COR-L47 (cell line): ENCODE results near the gene SLTM.
"Not testable (repeated sequence)": the region's sequence is repeated elsewhere in the genome, so short reads cannot be mapped to it uniquely, and the experiment has no call there.

Experiments
- DNase-seq: peaks from one replicate; lab custom pipeline; 2025; lab: John Stamatoyannopoulos, UW

Gene SLTM

DNA sequence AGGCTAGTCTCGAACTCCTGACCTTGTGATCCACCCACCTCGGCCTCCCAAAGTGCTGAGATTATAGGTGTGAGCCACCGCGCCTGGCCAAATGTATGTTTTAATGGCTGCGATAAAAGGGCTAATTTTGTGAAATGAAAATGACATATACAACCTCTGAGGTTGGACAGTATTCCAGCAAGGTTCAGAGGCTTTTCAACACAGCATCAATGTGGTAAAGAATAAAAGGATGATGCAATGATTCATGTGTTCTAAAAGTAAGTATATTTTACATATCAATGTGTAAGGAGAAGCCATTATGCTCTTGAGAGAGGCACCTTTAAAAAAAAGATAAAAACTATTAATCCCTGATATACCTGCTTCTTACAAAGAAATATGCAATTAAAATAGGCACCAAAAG, 6.7 kb downstream of the SLTM start:
- no peak for DNase-seq

DNA sequence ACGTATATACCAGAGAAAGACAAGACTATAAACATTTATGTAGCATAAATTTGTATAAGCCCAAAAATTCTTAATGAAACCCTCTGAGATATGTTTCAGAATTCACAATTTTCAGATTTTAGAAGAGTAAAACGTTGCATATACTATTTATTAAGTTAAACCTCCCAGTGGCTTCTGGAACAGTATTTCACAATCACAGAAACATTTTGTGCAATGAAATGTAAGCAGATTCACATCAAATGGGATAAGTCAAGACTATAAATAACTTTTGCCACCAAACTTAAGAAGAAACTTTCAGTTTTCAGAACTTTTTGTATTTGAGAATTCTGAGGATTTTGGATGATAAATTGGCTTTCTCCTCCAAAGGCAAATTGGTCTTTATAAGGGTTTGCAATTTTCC, 9.2 kb downstream of the SLTM start:
- no peak for DNase-seq

DNA sequence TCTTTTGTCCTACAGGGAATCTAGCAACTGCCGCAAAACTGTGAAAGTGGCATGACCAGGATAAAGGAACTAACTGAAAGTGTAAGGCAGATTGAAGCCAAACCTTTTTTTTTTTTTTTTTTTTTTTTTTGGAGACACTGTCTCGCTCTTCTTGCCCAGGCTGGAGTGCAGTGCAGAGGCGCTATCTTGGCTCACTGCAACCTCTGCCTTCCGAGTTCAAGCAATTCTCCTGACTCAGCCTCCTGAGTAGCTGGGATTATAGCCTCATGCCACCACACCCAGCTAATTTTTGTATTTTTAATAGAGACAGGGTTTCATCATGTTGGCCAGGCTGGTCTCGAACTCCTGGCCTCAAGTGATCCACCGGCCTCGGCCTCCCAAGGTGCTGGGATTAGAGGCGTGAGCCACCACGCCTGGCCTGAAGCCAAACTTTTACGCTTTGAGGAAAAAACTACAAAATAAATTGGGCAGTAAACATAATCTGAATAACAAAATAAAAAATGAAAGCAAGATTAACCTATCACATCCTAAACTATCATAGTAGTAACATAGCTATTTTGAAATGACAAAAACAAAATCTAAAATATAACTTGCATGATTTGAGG, 9.7 kb downstream of the SLTM start:
- no peak for DNase-seq

DNA sequence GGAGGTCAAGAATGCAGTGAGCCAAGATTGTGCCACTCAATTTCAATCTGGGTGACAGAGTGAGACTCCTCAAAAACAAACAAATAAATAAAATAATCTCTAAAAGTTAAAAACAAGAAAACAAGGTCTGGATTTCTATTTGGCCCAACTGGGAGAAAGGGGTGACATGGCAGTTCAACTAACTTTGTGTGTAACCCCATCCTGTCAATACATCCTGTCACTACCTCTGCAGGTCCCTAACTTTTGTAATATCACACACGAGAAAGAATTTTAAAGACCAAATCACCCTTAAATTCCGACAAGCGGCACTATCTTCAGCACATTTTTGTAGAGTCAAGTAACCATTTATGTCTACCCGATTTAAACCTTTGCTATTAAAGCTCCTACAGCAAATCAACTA, 10.2 kb downstream of the SLTM start:
- DNase-seq, result no peak

DNA sequence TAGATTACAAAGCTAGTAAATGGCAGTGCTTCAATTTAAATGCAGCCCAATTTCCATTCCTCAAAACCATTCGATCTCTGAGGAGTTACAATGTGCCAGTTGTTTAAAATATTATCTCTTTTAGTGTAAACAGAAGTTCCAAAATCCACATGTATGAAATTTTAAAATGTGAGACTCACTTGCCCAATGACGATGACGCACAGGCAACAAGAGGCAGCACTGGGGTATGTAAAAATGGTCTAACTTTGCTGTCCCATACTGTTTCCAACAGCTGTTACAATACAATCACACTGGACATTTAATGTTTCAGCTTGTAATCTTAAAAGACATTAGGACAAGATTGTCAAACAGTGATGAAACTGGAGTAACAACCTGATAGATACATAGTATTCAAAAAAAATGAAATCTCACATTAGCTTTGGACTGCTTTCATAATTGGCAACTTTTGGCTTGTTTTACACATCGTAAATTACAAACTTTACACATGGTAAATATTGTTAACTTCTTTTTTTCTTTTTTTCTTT, 12.2 kb downstream of the SLTM start:
- no peak for DNase-seq

DNA sequence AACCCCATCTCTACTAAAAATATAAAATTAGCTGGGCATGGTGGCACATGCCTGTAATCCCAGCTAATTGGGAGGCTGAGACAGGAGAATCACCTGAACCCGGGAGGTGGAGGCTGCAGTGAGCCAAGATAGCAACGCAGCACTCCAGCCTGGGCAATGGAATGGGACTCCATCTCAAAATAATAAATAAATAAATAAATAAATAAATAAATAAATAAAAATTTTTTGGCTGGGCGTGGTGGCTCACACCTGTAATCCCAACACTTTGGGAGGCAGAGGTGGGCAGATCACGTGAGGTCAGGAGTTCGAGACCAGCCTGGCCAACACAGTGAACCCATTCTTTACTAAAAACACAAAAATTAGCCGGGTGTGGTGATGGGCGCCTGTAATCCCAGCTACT, 13.0 kb downstream of the SLTM start:
- not testable (repeated sequence) for DNase-seq

DNA sequence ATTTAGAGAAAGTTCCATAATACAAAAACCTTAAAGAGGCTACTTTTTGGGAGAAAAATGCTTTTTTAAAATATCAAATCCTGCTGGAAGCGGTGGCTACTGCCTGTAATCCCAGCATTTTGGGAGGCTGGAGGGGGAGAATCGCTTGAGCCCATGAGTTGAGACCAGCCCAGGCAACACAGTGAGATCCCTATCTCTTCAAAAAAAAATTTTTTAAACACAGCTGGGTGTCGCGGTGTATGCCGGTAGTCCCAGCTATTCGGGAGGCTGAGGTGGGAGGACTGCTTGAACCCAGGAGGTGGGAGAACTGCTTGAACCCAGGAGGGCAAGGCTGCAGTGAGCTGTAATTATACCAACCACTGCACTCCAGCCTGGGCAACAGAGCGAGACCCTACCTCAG, 14.2 kb downstream of the SLTM start:
- DNase-seq, result no peak

DNA sequence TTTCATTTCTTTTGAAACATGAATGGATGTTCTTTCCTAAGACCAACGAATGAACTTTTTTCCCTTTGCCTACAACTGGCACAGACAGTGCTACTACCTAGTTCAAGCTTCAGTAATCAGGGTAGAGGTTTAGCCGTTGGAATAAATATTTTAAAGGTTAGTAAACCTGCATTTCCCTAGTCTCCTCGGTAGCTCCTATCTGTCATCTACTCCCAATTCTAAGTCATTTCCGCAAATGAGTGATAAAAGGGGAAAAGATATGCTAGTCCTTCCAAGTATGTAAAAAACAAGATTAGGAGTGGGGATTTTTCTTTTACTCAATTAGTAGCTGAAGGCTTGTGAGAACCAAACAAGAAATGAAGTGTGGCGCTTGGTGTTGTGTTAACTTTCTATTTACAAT, 15.2 kb downstream of the SLTM start:
- no peak for DNase-seq

DNA sequence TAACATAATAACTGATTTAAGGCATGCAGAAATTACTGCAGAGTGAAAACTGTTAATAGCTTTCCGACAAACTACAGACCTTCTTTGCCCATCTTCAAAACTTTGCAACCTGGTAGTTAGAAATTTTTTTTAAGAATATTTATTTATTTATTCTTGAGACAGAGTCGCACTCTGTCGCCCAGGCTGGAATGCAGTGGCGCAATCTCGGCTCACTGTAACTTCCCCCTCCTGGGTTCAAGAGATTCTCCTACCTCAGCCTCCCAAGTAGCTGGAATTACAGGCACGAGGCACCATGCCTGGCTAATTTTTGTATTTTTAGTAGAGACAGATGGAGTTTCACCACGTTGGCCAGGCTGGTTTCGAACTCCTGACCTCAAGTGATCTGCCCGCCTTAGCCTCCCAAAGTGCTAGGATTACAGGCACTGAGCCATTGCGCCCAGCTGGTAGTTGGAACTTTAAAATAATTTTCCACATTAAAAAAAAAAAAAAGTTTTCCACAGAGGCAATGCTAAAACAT, 15.8 kb downstream of the SLTM start:
- DNase-seq, result not testable (repeated sequence)

DNA sequence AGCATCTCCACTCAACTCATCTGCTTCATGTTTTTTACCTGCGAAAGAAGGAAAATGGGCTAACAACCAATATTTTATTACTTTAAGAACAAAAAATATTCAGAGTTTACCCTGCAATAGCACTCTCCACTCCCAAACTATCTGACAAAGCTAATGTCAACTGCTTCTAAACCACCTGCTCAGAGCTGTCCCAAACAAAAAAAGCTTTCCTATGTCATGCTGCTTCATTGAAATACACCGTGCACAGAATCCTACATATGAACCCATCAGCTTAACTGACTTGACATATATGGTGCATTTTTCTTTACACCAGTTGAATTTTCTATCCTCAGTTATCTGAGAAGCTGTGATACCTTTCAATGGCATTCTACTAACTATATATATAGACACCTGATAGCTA, 16.5 kb downstream of the SLTM start:
- no peak for DNase-seq

DNA sequence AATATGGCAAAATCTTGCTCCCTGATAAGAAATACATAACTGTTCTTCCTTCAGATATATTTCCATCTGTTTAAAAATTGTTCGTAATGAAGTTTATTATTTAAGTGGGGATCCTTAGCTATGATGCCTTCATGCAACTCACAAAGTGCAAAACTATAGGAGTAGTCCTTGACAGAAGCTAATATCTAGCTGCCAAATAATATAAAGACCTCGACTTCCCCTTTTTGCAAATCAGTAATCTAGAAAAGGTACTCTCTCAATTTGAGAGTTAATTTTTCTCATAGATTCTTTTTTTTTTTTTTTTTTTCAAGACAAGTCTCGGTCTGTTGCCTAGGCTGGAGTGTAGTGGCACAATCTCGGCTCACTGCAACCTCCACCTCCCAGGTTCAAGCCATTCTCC, 23.0 kb downstream of the SLTM start:
- no peak for DNase-seq

DNA sequence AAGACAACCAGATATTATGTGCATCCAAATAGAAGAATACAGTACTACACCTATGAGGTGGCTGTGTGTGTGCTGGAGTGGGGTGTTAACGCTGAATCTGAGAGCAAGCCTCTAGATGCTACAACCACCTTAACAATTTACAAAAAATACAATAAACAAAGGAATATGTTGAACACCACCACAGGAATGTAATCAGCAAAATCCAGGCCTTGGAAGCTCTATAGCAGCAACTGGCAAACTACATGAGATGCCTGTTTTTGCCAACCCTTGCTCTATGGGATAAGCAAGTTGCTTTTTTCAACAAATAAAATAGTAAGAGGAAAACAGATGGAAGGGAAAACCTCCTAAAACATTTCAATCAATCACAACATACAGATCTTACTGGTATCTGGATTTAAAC, 23.9 kb downstream of the SLTM start:
- no peak for DNase-seq

DNA sequence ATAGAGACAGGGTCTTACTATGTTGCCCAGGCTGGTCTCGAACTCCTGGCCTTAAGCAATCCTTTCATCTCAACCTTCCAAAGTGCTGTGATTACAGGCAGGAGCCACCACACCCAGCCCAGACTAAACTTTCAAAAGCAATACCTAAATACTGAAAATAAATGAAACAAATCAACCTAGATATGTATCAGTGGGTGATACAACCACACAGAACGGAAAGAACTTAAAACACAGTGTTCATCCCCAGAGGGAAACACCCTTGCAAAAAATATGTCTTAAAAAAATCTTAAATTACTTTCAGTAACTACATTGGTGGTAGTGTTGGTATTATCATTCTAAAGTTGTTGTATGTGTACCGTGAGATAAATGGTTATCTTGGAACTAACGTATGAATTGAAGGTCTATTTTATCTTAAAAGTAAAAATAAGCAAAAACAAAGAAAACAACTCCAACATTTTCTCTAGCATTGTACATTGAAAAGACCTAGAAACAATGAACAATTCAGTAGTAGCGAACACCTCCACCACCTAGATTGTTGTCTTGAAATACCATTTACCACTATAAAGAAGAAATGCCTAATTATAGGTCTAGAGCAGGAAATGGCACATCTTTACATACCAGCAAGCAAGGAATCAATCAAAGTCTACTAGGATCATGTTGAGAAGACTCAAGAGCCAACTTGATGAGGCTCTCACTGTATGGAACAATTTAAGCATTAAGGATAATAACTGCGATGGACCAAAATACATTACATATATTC, 24.7 kb downstream of the SLTM start:
- DNase-seq, result no peak

DNA sequence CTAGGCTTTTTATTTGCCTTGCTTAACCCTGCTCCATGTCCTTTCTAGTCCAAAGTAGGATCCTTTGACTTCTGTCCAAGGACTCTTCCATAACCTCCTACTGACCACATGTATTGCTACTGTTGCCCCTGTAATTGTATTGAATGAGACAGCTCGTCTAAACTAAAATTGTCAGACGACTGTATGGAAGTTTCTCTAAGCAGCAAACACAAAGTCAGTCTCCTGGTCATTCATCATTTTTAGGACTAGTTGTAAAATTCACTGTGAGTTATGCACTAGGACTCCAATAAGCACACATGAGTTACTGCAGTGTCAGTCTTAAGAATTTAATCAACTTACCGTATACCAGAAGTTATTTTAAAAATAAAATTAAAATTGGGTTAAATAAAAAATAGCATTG, 32.8 kb downstream of the SLTM start:
- DNase-seq, result no peak

DNA sequence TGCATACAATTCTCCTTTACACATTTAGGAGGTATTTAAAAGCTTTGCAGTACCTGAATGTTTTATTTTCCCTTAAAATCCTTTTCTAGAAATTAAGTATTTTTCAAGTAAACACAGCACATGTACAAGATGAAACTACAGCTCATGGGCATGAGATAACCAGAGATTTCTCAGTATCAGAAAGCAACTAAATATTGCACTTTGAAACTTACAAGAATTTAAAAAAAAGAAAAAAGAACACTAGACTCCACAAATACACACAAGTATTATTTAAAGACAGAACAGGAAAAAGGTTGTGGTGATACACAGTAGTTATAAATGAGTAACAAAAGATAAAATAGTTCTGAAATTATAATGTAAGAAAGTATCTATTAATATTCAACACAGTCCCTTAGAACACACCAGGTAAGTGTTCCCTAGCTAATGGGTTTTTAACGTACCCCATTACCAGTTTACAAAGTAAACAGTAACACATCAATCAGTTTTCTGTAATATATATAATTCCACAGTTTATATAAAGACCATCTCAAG, 35.3 kb downstream of the SLTM start:
- DNase-seq, result no peak

DNA sequence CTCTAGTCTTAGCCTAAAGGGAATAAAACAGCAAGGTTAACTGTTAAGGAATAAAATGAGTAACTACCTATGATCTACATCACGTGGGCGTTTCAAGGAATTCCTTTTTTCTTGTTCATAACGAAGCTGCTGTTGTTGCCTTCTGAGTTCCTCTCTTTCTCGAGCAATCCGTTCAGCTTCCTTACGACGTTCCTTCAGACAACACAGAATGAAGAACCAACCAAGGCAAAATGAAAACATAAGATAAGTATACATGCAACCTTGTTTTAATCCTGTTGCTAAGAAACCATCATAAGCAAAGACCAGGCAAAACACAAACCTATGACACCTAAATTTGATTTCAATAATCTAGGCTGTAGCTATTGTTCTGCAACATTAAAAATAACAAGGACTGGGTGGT, 44.1 kb downstream of the SLTM start:
- no peak for DNase-seq

DNA sequence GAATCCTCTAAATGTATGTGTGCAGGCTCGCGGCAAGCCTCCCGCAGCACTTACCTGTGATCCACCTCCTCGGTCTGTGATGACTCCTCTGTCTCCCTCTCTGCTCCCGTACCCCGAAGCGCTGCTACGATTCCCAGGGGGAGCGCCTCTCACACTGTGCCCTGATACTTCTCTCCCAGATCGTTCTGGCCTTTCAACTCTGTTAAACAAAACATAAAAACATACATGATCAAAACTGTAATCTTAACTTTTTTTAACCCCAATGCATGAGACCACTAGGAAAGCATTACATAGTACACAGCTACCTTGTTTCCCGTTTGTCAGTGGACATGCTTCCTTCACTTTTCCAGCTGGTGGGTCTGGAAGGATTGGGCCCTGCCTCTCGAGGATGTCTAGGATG, 46.6 kb downstream of the SLTM start:
- DNase-seq, result no peak

DNA sequence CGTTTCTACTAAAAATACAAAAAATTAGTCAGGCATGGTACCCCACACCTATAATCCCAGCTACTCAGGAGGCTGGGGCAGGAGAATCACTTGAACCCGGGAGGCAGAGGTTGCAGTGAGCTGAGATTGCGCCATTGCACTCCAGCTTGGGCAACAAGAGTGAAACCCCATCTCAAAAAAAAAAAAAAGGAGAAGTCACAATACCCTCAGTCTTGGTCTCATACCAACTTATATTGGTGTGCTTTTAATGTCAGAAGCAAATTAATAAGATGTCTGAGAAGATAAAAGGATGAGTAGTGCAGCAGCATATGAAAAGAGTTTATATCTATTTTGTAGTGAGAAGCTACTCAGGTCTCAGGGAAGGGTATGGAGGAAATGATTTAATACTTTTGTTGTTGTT, 49.6 kb downstream of the SLTM start:
- DNase-seq, result not testable (repeated sequence)

DNA sequence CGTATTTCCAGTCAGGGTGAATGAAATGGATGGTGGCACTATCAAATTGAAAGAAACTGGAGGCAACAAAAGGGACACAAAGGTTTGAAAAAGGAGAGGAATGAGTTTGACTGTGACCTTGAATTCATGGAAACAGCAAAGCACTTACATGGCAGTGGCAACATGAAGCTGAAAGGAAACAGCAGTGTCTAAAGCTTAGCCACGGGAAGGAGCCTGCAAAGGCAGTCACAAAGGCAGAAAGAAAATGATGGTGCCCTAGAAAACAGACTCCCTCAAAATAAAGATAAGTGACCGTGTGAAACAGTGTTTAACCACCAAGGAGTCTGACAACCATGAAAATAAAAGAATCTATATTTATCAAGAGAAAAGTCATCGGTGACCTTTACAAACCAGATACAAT, 51.2 kb downstream of the SLTM start:
- no peak for DNase-seq

DNA sequence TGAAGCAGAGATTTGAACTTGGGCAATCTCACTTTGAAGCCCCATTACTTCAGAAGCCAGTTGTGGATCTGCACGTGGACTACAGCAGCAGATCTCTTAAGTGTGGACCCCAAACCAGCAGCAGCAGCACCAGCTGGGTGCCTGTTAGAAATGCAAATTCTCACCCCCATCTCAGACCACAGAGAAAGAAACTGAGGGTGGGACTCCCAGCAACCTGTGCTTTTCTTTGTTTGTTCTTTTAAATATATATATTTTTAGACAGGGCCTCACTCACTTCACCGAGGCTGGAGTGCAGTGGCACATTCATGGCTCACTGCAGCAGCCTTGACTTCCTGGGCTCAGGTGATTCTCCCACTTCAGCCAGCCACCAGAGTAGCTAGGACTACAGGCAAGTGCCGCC, 53.2 kb downstream of the SLTM start:
- DNase-seq, result no peak

DNA sequence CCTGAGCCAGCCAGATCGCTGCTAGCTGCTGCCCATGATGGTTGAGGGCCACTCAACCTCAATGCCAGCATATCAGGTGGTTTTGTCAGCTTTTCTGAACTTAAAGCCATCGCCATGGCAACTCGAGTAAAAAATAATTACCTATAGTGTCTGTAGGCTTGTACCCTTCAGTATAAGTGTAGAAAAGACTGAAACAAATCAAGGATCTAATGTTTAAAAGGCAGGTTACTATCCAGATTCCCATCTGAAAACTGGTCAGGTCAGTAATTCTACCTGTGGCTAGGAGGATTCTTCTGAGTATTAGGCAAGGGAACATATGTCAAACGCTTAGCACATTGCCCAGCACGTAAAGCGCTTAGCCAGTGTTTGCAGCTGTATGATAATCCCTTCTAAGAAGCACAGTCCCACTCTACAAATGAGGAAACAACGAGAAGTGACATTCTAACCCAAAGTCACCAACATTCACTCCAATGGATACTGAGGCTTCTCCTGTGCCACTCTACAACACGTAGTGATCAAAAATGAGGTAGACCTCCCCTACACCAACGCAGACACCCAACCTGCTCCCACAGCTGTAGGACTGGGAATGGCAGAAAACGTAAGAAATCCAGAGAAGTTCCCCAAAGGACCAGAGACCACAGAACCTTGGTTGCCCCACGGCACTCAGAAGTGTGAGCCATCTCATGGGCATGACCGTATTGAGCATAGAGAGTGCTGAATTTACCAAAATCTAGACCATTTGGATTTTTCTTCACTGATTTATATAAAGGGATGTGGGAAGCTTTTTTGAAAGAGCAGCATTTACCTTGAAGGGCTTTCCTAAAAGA, 55.3 kb downstream of the SLTM start:
- DNase-seq, result no peak

DNA sequence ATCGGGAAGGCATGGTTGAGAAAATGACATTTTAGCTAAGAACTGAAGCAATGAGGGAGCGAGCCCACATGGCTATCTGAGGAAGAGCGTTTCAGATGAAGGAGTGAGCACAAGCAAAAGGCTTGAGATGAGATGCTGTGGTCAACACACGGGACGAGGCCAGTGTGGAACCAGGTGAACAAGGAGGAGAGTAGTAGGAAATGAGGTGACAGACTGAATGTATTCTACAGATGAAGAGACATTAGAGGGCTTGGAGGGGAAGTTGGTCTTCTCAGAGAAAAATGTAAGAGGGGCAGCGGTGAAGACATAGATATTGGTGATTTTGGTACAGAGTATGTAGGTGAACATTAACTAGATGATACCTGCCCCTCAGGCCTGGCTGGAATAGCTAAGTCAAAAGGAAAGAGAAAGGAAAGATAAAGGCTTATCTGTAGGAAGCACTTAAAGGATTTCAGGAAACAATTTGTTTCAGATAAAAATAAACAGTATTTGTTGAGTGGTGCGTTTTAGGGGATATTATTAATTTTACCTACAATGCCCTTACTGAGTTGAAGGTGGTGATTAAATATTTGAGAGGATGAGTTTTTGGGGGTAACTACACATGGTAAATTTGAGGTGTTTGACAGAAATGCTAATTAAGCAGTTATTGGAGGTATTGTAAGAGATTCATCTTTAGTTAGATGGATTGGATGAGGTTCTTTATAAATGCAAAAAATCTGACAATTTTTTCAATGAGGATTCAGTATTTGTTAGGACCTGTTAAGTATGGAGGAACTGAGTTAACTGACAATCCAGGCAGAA, 57.0 kb downstream of the SLTM start:
- DNase-seq, result no peak
